AG09309 (cell line): ENCODE measurements around the gene UBE2K.
"Not testable (repeated sequence)": the region's sequence is repeated elsewhere in the genome, so short reads cannot be mapped to it uniquely, and the experiment has no call there.

Source experiments
- DNase-seq: peaks from one replicate; pipeline ENCODE4 v3.0.0-alpha.2; 2010; ENCODE audit warnings: low read depth
- H3K4me3 ChIP-seq: 2 replicates; pipeline ENCODE4 v1.5.1; 2011; ENCODE audit warnings: mild to moderate bottlenecking, low read depth, low read length, moderate library complexity; ENCODE audit not compliant: control insufficient read depth
- TF ChIP-seq, protein P1 (sequence below): IDR thresholded peaks from 2 replicates; pipeline ENCODE4 v1.5.1; 2011; ENCODE audit warnings: mild to moderate bottlenecking, low read depth, low read length, inconsistent platforms; ENCODE audit not compliant: insufficient read depth, control insufficient read depth; ENCODE audit errors: missing control alignments

Gene UBE2K

GRCh38 chr4:39792529-39792928 is 94.6 kb downstream of the UBE2K start:
- TF ChIP-seq, protein P1, sequence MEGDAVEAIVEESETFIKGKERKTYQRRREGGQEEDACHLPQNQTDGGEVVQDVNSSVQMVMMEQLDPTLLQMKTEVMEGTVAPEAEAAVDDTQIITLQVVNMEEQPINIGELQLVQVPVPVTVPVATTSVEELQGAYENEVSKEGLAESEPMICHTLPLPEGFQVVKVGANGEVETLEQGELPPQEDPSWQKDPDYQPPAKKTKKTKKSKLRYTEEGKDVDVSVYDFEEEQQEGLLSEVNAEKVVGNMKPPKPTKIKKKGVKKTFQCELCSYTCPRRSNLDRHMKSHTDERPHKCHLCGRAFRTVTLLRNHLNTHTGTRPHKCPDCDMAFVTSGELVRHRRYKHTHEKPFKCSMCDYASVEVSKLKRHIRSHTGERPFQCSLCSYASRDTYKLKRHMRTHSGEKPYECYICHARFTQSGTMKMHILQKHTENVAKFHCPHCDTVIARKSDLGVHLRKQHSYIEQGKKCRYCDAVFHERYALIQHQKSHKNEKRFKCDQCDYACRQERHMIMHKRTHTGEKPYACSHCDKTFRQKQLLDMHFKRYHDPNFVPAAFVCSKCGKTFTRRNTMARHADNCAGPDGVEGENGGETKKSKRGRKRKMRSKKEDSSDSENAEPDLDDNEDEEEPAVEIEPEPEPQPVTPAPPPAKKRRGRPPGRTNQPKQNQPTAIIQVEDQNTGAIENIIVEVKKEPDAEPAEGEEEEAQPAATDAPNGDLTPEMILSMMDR: no peak
- no peak for DNase-seq
- no peak overlapping the region for H3K4me3 ChIP-seq

- DNase-seq, H3K4me3 ChIP-seq: not testable (repeated sequence)
Observed at GRCh38 chr4:39792976-39793375, 95.0 kb downstream of the UBE2K start.

DNA sequence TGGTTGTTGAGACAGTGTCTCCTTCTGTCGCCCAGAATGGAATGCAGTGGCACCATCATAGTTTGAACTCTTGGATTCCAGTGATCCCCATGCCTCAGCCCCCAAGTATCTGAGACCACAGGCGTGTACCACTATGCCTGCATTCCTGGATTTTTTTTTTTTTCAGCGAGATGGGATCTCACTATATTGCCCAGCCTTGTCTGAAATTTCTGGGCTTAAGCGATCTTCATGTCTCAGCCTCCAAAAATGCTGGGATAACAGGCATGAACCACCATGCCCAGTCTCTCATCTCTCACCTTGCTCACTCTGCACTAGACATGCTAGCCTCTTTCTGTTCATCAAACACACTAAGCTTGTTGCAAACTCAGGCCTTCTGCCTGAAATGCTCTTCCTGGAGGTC is 104.1 kb downstream of the UBE2K start:
- TF ChIP-seq, protein P1: no peak
- H3K4me3 ChIP-seq: no peak overlapping the region
- DNase-seq: no peak

DNA sequence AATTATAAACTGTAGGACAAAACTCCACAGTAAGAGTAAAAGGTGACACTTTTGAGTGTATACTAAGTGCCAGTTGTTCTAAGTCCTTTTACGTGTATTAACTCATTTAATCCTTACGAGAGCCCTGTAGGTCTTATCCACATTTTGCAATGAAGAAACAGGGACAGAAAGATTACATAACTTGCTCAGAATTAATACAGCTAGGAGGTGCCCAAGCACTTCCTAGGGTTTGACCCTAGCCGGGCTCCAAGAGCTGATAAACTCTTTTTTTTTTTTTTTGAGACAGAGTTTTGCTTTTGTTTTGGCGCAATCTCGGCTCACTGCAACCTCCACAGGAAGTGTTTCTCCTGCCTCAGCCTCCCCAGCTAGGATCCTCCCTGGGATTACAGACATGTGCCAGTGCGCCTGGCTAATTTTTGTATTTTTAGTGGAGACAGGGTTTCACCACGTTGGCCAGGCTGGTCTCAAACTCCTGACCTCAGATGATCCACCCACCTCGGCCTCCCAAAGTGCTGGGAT is 110.4 kb downstream of the UBE2K start:
- H3K4me3 ChIP-seq: no peak overlapping the region
- TF ChIP-seq, protein P1: no peak
- no peak for DNase-seq

DNA sequence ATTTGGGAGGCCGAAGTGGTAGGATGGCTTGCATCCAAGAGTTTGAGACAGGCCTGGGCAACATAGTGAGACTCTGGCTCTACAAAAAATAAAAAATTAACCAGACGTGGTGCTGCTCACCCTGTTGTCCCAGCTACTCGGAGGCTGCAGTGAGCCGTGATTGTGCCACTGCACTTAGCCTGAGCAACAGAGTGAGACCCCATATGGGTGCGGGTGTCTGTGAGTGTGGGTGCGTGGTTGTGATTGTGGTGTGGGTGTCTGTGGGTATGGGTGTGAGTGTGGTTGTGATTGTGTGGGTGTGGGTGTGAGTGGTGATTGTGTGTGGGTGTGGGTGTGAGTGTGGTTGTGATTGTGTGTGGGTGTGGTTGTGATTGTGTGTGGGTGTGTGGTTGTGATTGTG is 114.6 kb downstream of the UBE2K start:
- no peak overlapping the region for H3K4me3 ChIP-seq
- TF ChIP-seq, protein P1: no peak
- no peak for DNase-seq

DNA sequence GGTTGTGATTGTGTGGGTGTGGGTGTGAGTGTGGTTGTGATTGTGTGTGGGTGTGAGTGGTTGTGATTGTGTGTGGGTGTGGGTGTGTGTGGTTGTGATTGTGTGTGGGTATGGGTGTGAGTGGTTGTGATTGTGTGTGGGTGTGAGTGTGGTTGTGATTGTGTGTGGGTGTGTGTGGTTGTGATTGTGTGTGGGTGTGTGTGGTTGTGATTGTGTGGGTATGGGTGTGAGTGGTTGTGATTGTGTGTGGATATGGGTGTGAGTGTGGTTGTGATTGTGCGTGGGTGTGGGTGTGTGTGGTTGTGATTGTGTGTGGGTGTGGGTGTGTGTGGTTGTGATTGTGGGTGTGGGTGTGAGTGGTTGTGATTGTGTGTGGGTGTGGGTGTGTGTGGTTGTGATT is 115.1 kb downstream of the UBE2K start:
- DNase-seq: not testable (repeated sequence)

GRCh38 chr4:39813761-39814160 is 115.8 kb downstream of the UBE2K start:
- not testable (repeated sequence) for DNase-seq, H3K4me3 ChIP-seq

More for the DNA sequence above, 115.1 kb downstream of the UBE2K start:
- H3K4me3 ChIP-seq: not testable (repeated sequence)

DNA sequence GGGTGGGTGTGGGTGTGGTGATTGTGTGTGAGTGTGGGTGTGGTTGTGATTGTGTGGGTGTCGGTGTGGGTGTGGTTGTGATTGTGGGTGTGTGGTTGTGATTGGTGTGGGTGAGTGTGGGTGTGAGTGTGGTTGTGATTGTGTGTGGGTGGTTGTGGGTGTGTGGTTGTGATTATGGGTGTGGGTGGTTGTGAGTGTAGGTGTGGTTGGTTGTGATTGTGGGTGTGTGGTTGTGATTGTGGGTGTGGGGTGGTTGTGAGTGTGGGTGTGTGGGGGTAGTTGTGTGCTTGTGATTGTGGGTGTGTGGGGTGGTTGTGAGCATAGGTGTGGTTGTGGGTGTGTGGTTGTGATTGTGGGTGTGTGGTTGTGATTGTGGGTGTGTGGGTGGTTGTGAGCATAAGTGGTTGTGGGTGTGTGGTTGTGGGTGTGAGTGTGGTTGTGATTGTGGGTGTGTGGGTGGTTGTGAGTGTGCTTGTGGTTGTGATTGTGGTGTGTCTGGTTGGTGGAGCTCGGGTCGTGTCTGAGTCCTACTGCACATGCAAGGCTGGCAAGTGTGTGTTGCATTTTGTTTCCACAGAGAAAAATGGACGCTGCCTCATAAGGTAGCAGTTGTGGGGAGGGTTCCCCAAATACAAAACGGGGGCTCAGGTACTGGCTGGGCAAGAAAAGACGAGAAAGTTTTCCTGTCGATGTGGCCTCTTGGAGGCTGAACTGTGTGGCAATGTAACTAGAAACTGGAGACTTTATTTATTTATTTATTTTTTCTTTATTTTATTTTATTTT is 116.7 kb downstream of the UBE2K start:
- no peak for DNase-seq
- TF ChIP-seq, protein P1: no peak
- no peak overlapping the region for H3K4me3 ChIP-seq
